GM03348 (cell line): Measurements from ENCODE around the gene LAD1.

ENCODE experiments used
- DNase-seq: peaks from one replicate; pipeline ENCODE4 v3.0.0; 2012; ENCODE audit warnings: low spot score

LAD1 gene

DNA sequence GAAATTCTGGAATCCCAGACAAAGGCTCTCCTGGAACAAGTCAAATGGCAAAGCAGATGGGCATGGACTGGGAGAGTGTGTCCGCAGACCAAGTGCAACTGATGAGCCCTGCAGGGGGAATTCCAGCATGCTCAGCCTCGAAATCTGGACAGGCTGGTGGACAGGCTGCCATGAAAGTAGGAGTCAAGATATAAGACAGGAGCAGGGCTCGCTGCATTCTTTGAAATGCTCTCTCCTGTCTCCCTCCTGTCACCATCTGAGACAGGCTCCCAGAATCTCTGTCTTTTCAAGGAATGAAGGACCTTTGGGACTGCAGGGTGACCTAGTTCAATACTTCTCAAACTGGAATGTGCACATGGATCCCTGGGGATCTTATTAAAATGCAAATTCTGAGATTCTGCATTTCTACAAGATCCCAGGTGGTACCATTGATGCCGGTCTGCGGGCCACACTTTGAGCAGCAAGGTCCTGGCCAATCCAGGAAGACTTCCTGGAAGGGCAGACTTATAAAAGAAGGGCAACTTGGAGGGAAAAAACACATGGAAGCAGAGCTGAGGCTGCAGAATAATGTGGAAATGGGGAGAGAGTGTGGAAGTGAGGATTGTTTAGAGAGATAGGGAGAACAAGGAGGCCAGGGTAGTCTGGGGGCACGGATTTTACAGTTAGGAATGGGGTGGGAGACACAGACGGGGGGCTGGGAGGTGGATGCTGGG, 51.5 kb downstream of the LAD1 start:
- DNase-seq = no peak

- no peak for DNase-seq
Measured at GRCh38 chr1:201346987-201347386, 52.1 kb downstream of the LAD1 start.

DNA sequence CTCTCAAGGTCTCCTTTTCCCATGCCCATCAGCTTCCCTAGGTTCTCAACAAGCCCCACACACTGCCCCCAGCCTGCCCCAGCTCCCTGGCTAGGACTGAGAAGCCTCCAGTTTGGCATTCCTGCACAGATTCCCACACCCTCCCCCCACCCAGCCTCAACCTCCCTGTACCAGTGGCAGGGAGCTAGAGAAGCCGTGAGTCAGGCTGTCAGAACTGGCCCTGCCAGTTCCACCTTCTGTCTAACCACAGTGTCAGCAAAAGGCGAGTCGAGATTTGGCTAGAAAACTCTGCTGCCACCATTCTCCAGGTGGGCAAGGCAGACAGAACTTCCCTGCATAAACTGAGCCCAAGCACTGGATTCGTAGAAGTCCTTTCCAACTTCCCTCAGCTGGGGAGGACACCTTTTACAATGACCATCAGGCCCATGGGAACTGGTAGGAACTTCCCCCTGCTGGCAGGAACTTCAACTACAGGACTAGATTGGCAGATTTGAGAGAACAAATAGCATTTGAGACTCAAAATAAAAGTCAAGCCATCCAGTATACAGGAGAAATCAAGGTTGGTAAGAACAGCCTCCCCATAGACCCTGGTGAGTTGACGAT, 52.7 kb downstream of the LAD1 start:
- peak; percentile 75 for DNase-seq

DNA sequence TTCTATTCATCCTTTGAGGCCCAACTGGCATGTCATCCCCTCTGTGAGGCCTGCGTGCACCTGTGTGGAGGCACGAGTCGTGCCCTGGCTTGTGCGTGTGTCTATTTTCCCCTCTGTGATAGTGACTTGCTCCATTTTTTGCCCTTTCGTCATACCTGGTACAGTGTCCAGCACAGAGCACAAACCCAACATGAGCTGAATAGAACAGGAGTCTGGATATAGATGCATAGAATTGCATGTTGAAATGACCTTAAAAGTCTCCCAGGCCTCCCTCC, 54.1 kb downstream of the LAD1 start:
- no peak for DNase-seq

GRCh38 chr1:201344206-201345080, 54.7 kb downstream of the LAD1 start:
- DNase-seq = no peak

DNA sequence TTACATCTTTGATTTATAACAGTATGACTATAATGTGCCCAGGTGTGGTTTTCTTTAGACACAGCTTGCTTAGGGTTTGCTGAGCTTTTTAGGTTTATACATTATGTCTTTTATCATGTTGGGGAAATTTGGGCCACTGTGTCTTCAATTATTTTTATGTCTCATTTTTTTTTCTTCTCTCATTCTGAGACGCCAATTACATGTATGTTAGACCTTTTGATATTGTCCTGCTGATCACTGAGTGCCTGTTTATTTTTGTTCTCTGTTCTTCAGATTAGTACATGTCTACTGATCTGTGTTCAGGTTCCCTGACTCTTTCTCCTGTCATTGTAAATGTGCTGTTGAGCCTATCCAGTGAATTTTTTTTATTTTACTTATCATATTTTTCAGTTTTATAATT, 57.7 kb downstream of the LAD1 start:
- DNase-seq = no peak

GRCh38 chr1:201336711-201337450, 62.2 kb downstream of the LAD1 start:
- no peak for DNase-seq

GRCh38 chr1:201335901-201336300, 63.2 kb downstream of the LAD1 start:
- DNase-seq = no peak

GRCh38 chr1:201335174-201335870, 63.8 kb downstream of the LAD1 start:
- DNase-seq = no peak

DNA sequence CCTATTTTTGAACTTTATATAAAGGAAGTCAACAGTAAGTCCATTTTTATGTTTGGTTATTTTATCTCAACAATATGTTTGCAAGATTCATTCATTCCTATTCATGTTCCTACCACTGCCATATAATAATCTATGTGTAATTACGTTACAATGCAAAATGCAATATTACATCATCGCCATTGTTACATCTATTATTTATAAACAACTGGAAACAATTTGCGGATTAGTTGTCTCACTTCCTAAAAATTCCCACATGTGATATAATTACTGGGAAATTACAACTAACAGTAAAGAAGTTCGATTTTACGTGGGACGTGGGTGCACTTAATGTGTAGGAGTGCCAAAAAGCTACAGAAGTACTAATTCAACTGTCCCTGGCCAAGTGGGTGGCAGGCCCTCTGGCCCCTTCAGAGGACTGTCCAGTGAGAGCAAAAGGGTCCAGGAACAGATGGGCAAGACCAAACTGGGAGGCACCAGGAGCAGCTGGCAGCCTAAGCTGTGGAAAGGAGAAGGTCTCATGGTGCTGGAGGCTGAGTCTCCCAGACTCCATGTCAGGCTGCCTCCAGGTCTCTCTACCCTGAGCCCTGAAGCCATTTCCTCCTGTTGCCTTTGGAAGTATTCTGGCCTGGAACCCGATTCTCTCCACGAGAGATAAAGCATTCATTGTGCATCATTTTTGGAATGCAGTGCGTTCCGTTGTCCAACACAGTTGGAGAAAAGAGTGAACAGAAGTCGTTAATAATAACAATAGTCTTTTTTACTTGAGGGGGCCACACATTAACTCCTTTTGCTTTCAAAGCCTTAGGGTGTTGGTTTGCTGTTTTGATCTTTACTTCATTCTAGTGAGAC, 64.6 kb downstream of the LAD1 start:
- no peak for DNase-seq

DNA sequence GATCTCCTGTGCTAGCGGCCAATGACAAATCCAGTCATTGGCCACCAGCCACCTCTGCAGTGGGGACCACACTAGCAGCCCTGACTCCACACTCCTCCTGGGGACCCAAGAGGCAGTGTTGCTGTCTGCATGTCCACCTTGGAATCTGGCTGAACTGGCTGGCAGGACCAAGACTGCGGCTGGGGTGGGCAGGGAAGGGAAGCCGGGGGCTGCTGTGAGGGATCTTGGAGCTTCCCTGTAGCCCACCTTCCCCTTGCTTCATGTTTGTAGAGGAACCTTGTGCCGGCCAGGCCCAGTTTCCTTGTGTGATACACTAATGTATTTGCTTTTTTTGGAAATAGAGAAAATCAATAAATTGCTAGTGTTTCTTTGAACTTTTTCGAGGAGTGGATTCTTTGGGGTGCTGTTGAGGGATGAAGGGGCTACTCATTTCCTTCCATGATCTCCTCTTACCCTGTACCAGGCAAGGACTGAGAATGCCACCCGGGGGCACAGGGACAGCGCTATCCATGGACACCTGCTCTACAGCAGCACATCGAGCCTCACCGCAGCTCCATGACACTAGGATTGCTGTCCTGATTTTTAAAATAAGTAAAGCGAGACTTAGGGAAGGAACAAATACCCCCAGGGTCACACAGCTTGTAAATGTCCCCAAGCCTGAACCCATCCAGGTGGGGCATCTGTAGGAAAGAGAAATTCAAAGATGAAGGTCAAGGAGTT, 66.3 kb downstream of the LAD1 start:
- no peak for DNase-seq

DNA sequence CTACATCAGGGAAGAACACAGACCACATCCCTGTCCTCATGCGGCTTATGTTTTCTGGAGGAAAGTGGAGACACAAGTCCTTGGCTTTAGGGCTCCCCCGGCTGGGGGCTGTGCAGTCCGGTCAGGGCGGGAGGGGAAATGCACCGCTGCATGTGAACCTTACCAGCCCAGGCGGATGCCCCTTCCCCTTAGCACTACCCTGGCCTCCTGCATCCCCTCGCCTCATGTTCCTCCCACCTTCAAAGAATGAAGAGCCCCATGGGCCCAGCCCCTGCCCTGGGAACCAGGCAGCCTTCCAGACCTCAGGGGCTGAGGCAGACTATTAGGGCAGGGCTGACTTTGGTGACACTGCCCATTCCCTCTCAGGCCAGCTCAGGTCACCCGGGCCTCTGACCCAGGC, 67.1 kb downstream of the LAD1 start:
- no peak for DNase-seq

DNA sequence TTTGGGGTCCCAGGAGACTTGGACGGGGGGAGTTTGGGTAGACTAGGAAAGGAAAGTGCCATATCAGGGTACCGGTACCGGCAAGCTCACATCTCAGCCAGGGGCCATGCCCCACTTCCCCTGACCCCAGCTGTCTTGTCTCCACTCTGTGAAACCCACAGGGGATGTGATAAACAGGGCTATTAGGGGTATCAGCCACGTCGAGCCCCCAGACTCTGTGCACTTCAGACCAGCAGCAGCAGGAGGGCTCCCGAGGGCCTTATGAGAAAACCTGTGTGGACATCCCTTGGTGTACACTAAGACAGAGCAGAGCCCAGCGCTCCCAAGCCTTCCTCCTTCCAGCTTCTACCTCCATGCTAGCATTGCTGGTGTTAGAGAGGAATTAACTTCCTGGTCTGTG, 68.0 kb downstream of the LAD1 start:
- no peak for DNase-seq
